ENCODE measurements around the gene EPB41L3. TPM values are rescaled to one million over a fixed set of nuclear protein-coding genes. Genes with fewer than 3 reads are reported as not detected.

Gene EPB41L3
- total RNA-seq, 1 experiment from 2014 or later, result 16.1 TPM

GRCh38 chr18:5506174-5506573 is 37.6 kb downstream of the EPB41L3 start:
- Histone ChIP-seq H3K9me3 (ENCODE audit: control insufficient read depth, low read depth, low read length) (no peaks in the 10 kb centered on the region), H3K4me2 (ENCODE audit: insufficient read depth, insufficient read length, low read length) (no peak overlapping the region), H3K4ac (ENCODE audit: low read depth, low read length) (no peak overlapping the region), H3T11ph (ENCODE audit: low read length) (no peak overlapping the region), H3K18ac (ENCODE audit: insufficient read length, low read depth, low read length) (no peak overlapping the region), H2BK15ac (ENCODE audit: low read depth, low read length) (no peak overlapping the region), H3K9ac (ENCODE audit: extremely low read depth, insufficient read length, low read length) (no peak overlapping the region), H4K5ac (ENCODE audit: insufficient read length, low read depth, low read length) (no peak overlapping the region), H3K56ac (ENCODE audit: insufficient read length, low read depth, low read length) (no peak overlapping the region), H3K79me1 (ENCODE audit: insufficient read depth, low read depth, low read length, poor library complexity, severe bottlenecking) (no peaks in the 10 kb centered on the region), H3K27ac (ENCODE audit: insufficient read length, low read depth, low read length) (no peak overlapping the region), H4K91ac (ENCODE audit: insufficient read length, low read depth, low read length) (no peak overlapping the region), H2BK5ac (ENCODE audit: insufficient read length, low read length) (no peak overlapping the region), H2AK5ac (ENCODE audit: insufficient read length, low read length) (no peak overlapping the region), H2AFZ (ENCODE audit: low read length) (no peak overlapping the region), H3K27me3 (ENCODE audit: insufficient read depth, low read length) (no peaks in the 10 kb centered on the region), H3K4me1 (ENCODE audit: insufficient read depth, low read length) (no peaks in the 10 kb centered on the region), H4K8ac (replicated peaks; ENCODE audit: insufficient read length, low read depth, low read length) (no peak overlapping the region), H4K20me1 (ENCODE audit: control insufficient read depth, insufficient read depth, insufficient read length) (no peaks in the 10 kb centered on the region), H2BK20ac (ENCODE audit: low read depth, low read length, poor library complexity, severe bottlenecking) (no peak overlapping the region), H3K23ac (ENCODE audit: insufficient read length, low read depth, low read length) (no peak overlapping the region), H3K14ac (ENCODE audit: insufficient read depth, low read length) (no peak overlapping the region), H3K79me2 (ENCODE audit: insufficient read depth, low read length) (no peaks in the 10 kb centered on the region), H2BK12ac (ENCODE audit: insufficient read length, low read depth, low read length) (no peak overlapping the region), H3K23me2 (ENCODE audit: insufficient read length, low read depth, low read length, poor library complexity, severe bottlenecking) (no peaks in the 10 kb centered on the region), H2BK120ac (ENCODE audit: low read depth, low read length, poor library complexity, severe bottlenecking) (no peak overlapping the region)
- Mint-ChIP-seq H3K4me1 (peaks cover 5 to 12% of the 10 kb centered on the region in 2 experiments), H3K9me3 (no peaks in the 10 kb centered on the region; a peak in 1 of 5 replicates), H3K27ac (peak overlapping the region in 1 of 3 experiments; percentile 76; a peak in 1 of 7 replicates), H3K36me3 (ENCODE audit: insufficient read depth in 1 of 3, low read depth in 3 of 3) (peaks cover 0 to 3% (median 0%) of the 10 kb centered on the region in 3 experiments; a peak in 2 of 7 replicates), H3K4me3 (no peak overlapping the region), H3K27me3 (ENCODE audit: low read depth) (no peaks in the 10 kb centered on the region)
- DNase-seq, result no peak
- no CpG with 5 or more reads among the region's 8 CpGs for WGBS (ENCODE audit: extremely low coverage, insufficient read length, low lambda C conversion rate)
- no peak for TF ChIP-seq CTCF (conservative IDR thresholded peaks at IDR 0.05)

Measured in H9 (cell line).